ENCODE measurements around the gene PHLPP1. TPM values are rescaled to one million over a fixed set of nuclear protein-coding genes. Genes with fewer than 3 reads are reported as not detected.
"Not testable (repeated sequence)": the region's sequence is repeated elsewhere in the genome, so short reads cannot be mapped to it uniquely, and the experiment has no call there.

PHLPP1 gene
- total RNA-seq, 1 donor from 2014 or later, result 3.4 TPM

DNA sequence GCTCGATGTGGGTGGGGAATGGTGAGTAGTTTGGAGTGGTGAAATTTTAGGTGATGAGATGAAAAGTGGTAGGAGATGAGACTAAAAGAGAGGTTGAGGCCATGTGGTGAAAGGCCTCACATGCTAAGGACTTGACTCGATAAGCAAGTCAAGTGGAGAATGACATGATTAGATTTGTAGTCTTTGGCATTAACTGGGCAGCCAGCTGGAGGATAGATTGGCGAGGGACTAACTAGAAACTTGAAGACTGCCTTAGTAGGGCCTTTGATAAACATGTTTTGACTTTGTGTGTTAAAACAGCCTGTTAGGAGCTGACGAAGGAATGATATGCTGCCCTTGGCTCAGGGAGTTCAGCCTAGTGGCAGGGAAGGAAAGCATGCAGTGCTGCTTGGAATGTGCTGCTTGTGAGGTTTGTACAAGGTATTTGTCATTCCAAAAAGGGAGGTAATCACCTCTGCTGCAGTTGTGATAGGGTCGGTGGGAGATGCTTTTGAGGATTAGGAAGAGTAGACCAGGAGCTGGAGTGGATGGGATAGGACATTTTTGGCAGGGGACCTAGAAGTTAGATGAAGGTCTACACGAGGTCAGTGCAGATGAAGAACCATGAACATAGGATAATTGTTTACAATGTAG lies 22.0 kb downstream of the PHLPP1 start:
- Histone ChIP-seq H3K4me3 (ENCODE audit: low read depth, low read length) (no peak overlapping the region), H3K36me3 (ENCODE audit: control insufficient read depth, insufficient read depth, low read length) (no peaks in the 10 kb centered on the region), H3K27me3 (ENCODE audit: control insufficient read depth, insufficient read depth, low read length) (no peaks in the 10 kb centered on the region)
- no peak for DNase-seq (ENCODE audit: low read depth)
- TF ChIP-seq, protein P1, sequence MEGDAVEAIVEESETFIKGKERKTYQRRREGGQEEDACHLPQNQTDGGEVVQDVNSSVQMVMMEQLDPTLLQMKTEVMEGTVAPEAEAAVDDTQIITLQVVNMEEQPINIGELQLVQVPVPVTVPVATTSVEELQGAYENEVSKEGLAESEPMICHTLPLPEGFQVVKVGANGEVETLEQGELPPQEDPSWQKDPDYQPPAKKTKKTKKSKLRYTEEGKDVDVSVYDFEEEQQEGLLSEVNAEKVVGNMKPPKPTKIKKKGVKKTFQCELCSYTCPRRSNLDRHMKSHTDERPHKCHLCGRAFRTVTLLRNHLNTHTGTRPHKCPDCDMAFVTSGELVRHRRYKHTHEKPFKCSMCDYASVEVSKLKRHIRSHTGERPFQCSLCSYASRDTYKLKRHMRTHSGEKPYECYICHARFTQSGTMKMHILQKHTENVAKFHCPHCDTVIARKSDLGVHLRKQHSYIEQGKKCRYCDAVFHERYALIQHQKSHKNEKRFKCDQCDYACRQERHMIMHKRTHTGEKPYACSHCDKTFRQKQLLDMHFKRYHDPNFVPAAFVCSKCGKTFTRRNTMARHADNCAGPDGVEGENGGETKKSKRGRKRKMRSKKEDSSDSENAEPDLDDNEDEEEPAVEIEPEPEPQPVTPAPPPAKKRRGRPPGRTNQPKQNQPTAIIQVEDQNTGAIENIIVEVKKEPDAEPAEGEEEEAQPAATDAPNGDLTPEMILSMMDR (IDR thresholded peaks at IDR 0.05; ENCODE audit: insufficient read depth, low read length, severe bottlenecking), result no peak
- no peak for FAIRE-seq

DNA sequence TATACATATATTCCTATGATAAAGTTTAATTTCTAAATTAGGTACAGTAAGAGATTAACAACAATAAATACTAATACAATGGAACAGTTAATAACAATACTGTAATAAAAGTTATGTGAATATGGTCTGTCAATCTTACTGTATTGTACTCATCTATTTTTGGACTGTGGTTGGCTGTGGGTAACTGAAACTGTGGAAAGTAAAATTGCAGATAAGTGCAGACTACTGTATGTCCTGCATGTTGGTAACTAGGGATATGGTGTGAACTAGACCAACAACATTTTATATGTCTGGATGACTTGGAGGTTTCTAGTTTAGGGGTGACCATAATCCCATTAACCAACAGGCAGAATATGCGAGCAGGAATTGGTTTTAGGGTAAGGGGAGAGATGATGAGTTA lies 23.3 kb downstream of the PHLPP1 start:
- DNase-seq (ENCODE audit: low read depth) (no peak), FAIRE-seq (no peak)

DNA sequence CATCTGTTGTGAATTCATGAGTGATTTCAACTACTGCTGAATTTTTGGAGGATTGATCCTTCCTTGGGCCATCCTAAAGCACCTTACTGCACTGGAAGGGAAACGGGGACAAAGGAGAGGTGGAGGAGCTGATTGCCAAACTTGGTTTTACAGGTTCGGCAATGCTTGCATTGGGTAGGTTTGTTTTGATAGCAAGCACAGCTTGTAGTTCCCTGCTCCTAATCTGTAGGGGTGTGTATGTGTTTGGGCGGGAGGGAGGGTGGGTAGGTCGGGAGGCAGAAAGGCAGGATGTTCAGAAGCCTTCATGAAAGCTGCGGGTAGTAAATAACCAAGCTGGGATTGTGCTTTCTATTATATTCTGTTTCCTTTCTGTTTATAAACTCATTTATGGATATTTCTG lies 24.6 kb downstream of the PHLPP1 start:
- no peak for DNase-seq (ENCODE audit: low read depth)
- H3K36me3 ChIP-seq (ENCODE audit: control insufficient read depth, insufficient read depth, low read length), result no peaks in the 10 kb centered on the region
- FAIRE-seq, result no peak
- H3K4me3 ChIP-seq (ENCODE audit: low read depth, low read length), result no peak overlapping the region
- no peaks in the 10 kb centered on the region for H3K27me3 ChIP-seq (ENCODE audit: control insufficient read depth, insufficient read depth, low read length)
- TF ChIP-seq, protein P1 (IDR thresholded peaks at IDR 0.05; ENCODE audit: insufficient read depth, low read length, severe bottlenecking), result no peak

More for the DNA sequence above, 23.3 kb downstream of the PHLPP1 start:
- H3K4me3 ChIP-seq (ENCODE audit: low read depth, low read length), result no peak overlapping the region
- TF ChIP-seq, protein P1 (IDR thresholded peaks at IDR 0.05; ENCODE audit: insufficient read depth, low read length, severe bottlenecking), result no peak
- no peaks in the 10 kb centered on the region for H3K27me3 ChIP-seq (ENCODE audit: control insufficient read depth, insufficient read depth, low read length)
- H3K36me3 ChIP-seq (ENCODE audit: control insufficient read depth, insufficient read depth, low read length), result no peaks in the 10 kb centered on the region

DNA sequence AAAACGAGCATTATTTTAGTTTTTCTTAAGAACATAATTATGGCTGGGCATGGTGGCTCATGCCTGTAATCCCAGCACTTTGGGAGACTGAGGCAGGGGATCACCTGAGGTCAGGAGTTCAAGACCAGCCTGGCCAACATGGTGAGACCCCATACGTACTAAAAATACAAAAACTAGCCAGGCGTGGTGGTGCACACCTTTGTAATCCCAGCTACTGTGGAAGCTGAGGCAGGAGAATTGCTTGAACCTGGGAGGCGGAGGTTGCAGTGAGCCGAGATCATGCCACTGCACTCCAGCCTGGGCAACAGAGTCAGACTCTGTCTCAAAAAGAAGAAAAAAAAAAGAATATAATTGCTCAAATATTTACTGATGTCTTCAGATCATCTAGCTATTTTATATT lies 25.3 kb downstream of the PHLPP1 start:
- H3K27me3 ChIP-seq (ENCODE audit: control insufficient read depth, insufficient read depth, low read length); DNase-seq (ENCODE audit: low read depth); FAIRE-seq; H3K36me3 ChIP-seq (ENCODE audit: control insufficient read depth, insufficient read depth, low read length); H3K4me3 ChIP-seq (ENCODE audit: low read depth, low read length): not testable (repeated sequence)

DNA sequence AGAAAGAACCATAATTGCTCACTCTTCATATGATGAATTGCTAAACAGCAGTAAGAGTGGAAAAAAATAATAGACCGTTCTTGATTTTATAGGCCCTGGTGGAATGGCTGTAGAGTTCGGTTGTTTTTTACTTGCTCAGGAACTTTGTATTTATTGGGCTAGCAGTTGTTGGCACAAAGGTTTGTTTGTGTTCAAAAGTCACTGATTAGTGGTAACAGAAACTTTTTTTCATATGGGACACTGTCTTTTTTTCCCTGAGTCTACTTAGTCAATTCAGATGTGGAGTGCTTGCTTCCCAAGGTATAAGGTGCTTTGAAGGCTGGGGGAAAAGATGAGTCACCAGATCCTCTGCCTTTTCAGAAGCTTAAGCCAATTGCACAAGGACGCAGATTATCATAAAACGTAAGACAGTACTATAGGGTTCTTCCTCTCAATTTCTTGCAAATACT lies 25.8 kb downstream of the PHLPP1 start:
- DNase-seq (ENCODE audit: low read depth) (peak; percentile 73), FAIRE-seq (no peak)

DNA sequence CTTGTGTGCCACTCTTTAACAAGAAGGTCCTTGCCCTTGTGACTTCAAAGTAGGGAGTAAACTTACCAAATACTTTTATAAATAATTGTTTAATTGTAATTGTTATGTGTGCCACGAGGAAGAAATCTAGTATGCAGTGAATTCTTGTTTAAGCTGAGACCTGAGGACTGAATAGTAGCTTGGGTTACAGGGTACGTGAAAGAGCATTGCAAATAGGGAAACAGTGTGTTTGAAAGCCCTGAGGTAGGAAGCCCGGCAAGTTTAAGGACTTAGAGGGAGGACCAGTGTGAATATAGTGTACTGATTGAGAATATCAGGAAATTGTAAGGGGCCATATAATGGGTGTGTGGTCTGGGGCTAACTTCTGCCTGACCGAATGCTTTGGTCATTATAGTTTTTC lies 26.2 kb downstream of the PHLPP1 start:
- no peak overlapping the region for H3K4me3 ChIP-seq (ENCODE audit: low read depth, low read length)
- no peaks in the 10 kb centered on the region for H3K27me3 ChIP-seq (ENCODE audit: control insufficient read depth, insufficient read depth, low read length)
- no peaks in the 10 kb centered on the region for H3K36me3 ChIP-seq (ENCODE audit: control insufficient read depth, insufficient read depth, low read length)
- TF ChIP-seq, protein P1 (IDR thresholded peaks at IDR 0.05; ENCODE audit: insufficient read depth, low read length, severe bottlenecking), result no peak
- DNase-seq (ENCODE audit: low read depth), result no peak
- no peak for FAIRE-seq

More for the DNA sequence above, 25.8 kb downstream of the PHLPP1 start:
- TF ChIP-seq, protein P1 (IDR thresholded peaks at IDR 0.05; ENCODE audit: insufficient read depth, low read length, severe bottlenecking), result no peak
- no peaks in the 10 kb centered on the region for H3K27me3 ChIP-seq (ENCODE audit: control insufficient read depth, insufficient read depth, low read length)
- no peak overlapping the region for H3K4me3 ChIP-seq (ENCODE audit: low read depth, low read length)
- no peaks in the 10 kb centered on the region for H3K36me3 ChIP-seq (ENCODE audit: control insufficient read depth, insufficient read depth, low read length)
